Uterus (tissue), 2 donors: ENCODE data around the gene ALKBH6.

Experiments
- CTCF ChIP-seq, 4 experiments: fragments of 200-600 bp in 2 of 4; fragments of 450-650 bp in 2 of 4; sonication (generic) in 2 of 4; IDR thresholded peaks; one replicate each; pipeline ENCODE4 v1.5.1; 2016 to 2019; ENCODE audit warnings: antibody characterized with exemption in 4 of 4, mild to moderate bottlenecking in 2 of 4, moderate library complexity in 1 of 4
- POLR2A ChIP-seq, 2 donors: fragments of 450-650 bp; IDR thresholded peaks; one replicate each; pipeline ENCODE4 v1.6.1; 2016; ENCODE audit warnings: antibody characterized with exemption in 2 of 2, mild to moderate bottlenecking in 1 of 2, moderate library complexity in 1 of 2

GRCh38 chr19:35975608-35976214 lies 38.3 kb downstream of the ALKBH6 start:
- TF ChIP-seq CTCF (IDR thresholded peaks at IDR 0.05) (no peak), POLR2A (IDR thresholded peaks at IDR 0.05) (no peak)
